Activated naive CD4-positive, alpha-beta T cell treated with anti-CD3 and anti-CD28 coated beads, Interleukin-2, amount 10 ng/mL, durations not matched to agents 7 days and 5 days (primary cell): ENCODE results near the gene SPATA2L.
"Not testable (repeated sequence)": the region's sequence is repeated elsewhere in the genome, so short reads cannot be mapped to it uniquely, and the experiment has no call there.

Experiments
- CTCF ChIA-PET: fragments of 350-600 bp; sonication (Branson Sonifier 250); formaldehyde crosslinking; loops from one replicate; lab custom pipeline; 2021; ENCODE audit warnings: antibody characterized with exemption; lab: Charles Lee
- DNase-seq: peaks from one replicate; pipeline ENCODE4 v3.0.0-alpha.2; 2020
- H3K27ac Mint-ChIP-seq: one replicate; pipeline ENCODE4 v1.8.0; 2021; ENCODE audit warnings: mild to moderate bottlenecking, moderate library complexity, mixed read lengths
- H3K27me3 Mint-ChIP-seq: one replicate; pipeline ENCODE4 v1.8.0; 2021; ENCODE audit warnings: mild to moderate bottlenecking, mixed read lengths
- H3K36me3 Mint-ChIP-seq: one replicate; pipeline ENCODE4 v1.8.0; 2021; ENCODE audit warnings: mixed read lengths
- H3K4me1 Mint-ChIP-seq: one replicate; pipeline ENCODE4 v1.8.0; 2021; ENCODE audit warnings: mixed read lengths
- H3K4me3 Mint-ChIP-seq: one replicate; pipeline ENCODE4 v1.8.0; 2021; ENCODE audit warnings: mild to moderate bottlenecking, moderate library complexity, mixed read lengths
- H3K9me3 Mint-ChIP-seq: one replicate; pipeline ENCODE4 v1.8.0; 2021; ENCODE audit warnings: mixed read lengths

The SPATA2L gene

GRCh38 chr16:89695875-89696669 is 5.4 kb downstream of the SPATA2L start:
- no peaks in the 10 kb centered on the region for H3K9me3 Mint-ChIP-seq
- H3K36me3 Mint-ChIP-seq = peaks cover 12% of the 10 kb centered on the region
- no peaks in the 10 kb centered on the region for H3K27me3 Mint-ChIP-seq
- no peak for DNase-seq
- peaks cover 23% of the 10 kb centered on the region for H3K4me1 Mint-ChIP-seq
- no peak overlapping the region for H3K4me3 Mint-ChIP-seq
- H3K27ac Mint-ChIP-seq = no peak overlapping the region
- CTCF ChIA-PET = no interaction called here

- Mint-ChIP-seq H3K4me3 (no peak overlapping the region), H3K27ac (no peak overlapping the region), H3K27me3 (no peaks in the 10 kb centered on the region), H3K4me1 (peaks cover 20% of the 10 kb centered on the region), H3K9me3 (no peaks in the 10 kb centered on the region), H3K36me3 (peaks cover 16% of the 10 kb centered on the region)
- no peak for DNase-seq
- CTCF ChIA-PET = no interaction called here
These were observed 6.2 kb downstream of the SPATA2L start for GRCh38 chr16:89695086-89695874.

- H3K9me3 Mint-ChIP-seq, DNase-seq, H3K27me3 Mint-ChIP-seq, H3K4me3 Mint-ChIP-seq, H3K27ac Mint-ChIP-seq, CTCF ChIA-PET: not testable (repeated sequence)
- H3K4me1 Mint-ChIP-seq = peaks cover 15% of the 10 kb centered on the region
- peaks cover 20% of the 10 kb centered on the region for H3K36me3 Mint-ChIP-seq
These were observed 6.8 kb downstream of the SPATA2L start for GRCh38 chr16:89694784-89695085.

- Mint-ChIP-seq H3K27ac (no peak overlapping the region), H3K4me1 (peaks cover 12% of the 10 kb centered on the region), H3K27me3 (no peaks in the 10 kb centered on the region), H3K4me3 (no peak overlapping the region), H3K36me3 (peaks cover 19% of the 10 kb centered on the region), H3K9me3 (no peaks in the 10 kb centered on the region)
- no peak for DNase-seq
- CTCF ChIA-PET = no interaction called here
These were observed 7.3 kb downstream of the SPATA2L start for GRCh38 chr16:89693931-89694783.

GRCh38 chr16:89693289-89693731 is 8.2 kb downstream of the SPATA2L start:
- H3K27ac Mint-ChIP-seq = no peak overlapping the region

GRCh38 chr16:89691986-89692569 is 9.4 kb downstream of the SPATA2L start:
- no peaks in the 10 kb centered on the region for H3K9me3 Mint-ChIP-seq
- H3K36me3 Mint-ChIP-seq = peaks cover 23% of the 10 kb centered on the region
- CTCF ChIA-PET = interaction anchor here (1.5 kb wide), 1 partner anchor 8 kb away, joined by 4 read pairs; no protein-coding TSS in a partner anchor
- H3K4me1 Mint-ChIP-seq = peaks cover 23% of the 10 kb centered on the region
- peak overlapping the region; percentile 11 for H3K27ac Mint-ChIP-seq
- no peaks in the 10 kb centered on the region for H3K27me3 Mint-ChIP-seq
- H3K4me3 Mint-ChIP-seq = no peak overlapping the region
- DNase-seq = no peak

More at GRCh38 chr16:89693289-89693731, 8.2 kb downstream of the SPATA2L start:
- peaks cover 13% of the 10 kb centered on the region for H3K4me1 Mint-ChIP-seq
- H3K27me3 Mint-ChIP-seq = no peaks in the 10 kb centered on the region
- no peak overlapping the region for H3K4me3 Mint-ChIP-seq
- H3K9me3 Mint-ChIP-seq = no peaks in the 10 kb centered on the region
- H3K36me3 Mint-ChIP-seq = peaks cover 17% of the 10 kb centered on the region
- CTCF ChIA-PET = no interaction called here
- no peak for DNase-seq

GRCh38 chr16:89691231-89691985 is 10.1 kb downstream of the SPATA2L start:
- Mint-ChIP-seq H3K27ac (no peak overlapping the region), H3K4me1 (peaks cover 24% of the 10 kb centered on the region), H3K36me3 (peaks cover 25% of the 10 kb centered on the region), H3K4me3 (no peak overlapping the region), H3K27me3 (no peaks in the 10 kb centered on the region), H3K9me3 (no peaks in the 10 kb centered on the region)
- CTCF ChIA-PET = interaction anchor here (1.5 kb wide), 1 partner anchor 8 kb away, joined by 4 read pairs; no protein-coding TSS in a partner anchor
- DNase-seq = no peak

GRCh38 chr16:89690392-89690901 is 11.1 kb downstream of the SPATA2L start:
- H3K36me3 Mint-ChIP-seq = peaks cover 27% of the 10 kb centered on the region
- no peak overlapping the region for H3K27ac Mint-ChIP-seq
- no peaks in the 10 kb centered on the region for H3K27me3 Mint-ChIP-seq
- H3K4me1 Mint-ChIP-seq = peaks cover 22% of the 10 kb centered on the region
- no peaks in the 10 kb centered on the region for H3K9me3 Mint-ChIP-seq
- CTCF ChIA-PET = no interaction called here
- no peak overlapping the region for H3K4me3 Mint-ChIP-seq
- no peak for DNase-seq

- Mint-ChIP-seq H3K36me3 (peaks cover 28% of the 10 kb centered on the region), H3K4me1 (peaks cover 21% of the 10 kb centered on the region)
- H3K27ac Mint-ChIP-seq, H3K4me3 Mint-ChIP-seq, DNase-seq, H3K9me3 Mint-ChIP-seq, H3K27me3 Mint-ChIP-seq: not testable (repeated sequence)
- CTCF ChIA-PET = interaction anchor here (2.4 kb wide), 1 partner anchor 10 kb away, joined by 18 read pairs; no protein-coding TSS in a partner anchor
These were observed 11.9 kb downstream of the SPATA2L start for GRCh38 chr16:89689621-89690020.

GRCh38 chr16:89689142-89689541 is 12.4 kb downstream of the SPATA2L start:
- Mint-ChIP-seq H3K4me3 (no peak overlapping the region), H3K36me3 (peaks cover 28% of the 10 kb centered on the region), H3K4me1 (peaks cover 21% of the 10 kb centered on the region)

GRCh38 chr16:89688395-89688794 is 13.1 kb downstream of the SPATA2L start:
- Mint-ChIP-seq H3K36me3 (peaks cover 24% of the 10 kb centered on the region), H3K4me1 (peaks cover 21% of the 10 kb centered on the region), H3K27ac (no peak overlapping the region), H3K9me3 (peaks cover 3% of the 10 kb centered on the region), H3K27me3 (no peaks in the 10 kb centered on the region), H3K4me3 (peak overlapping the region; percentile 92)
- CTCF ChIA-PET = interaction anchor here (2.4 kb wide), 1 partner anchor 11 kb away, joined by 18 read pairs; no protein-coding TSS in a partner anchor
- no peak for DNase-seq

More at GRCh38 chr16:89689142-89689541, 12.4 kb downstream of the SPATA2L start:
- Mint-ChIP-seq H3K27me3 (no peaks in the 10 kb centered on the region), H3K9me3 (peaks cover 3% of the 10 kb centered on the region), H3K27ac (no peak overlapping the region)
- CTCF ChIA-PET = interaction anchor here (2.4 kb wide), 1 partner anchor 10 kb away, joined by 18 read pairs; no protein-coding TSS in a partner anchor
- DNase-seq = no peak

GRCh38 chr16:89687092-89687940 is 14.2 kb downstream of the SPATA2L start:
- Mint-ChIP-seq H3K27me3 (no peaks in the 10 kb centered on the region), H3K36me3 (peaks cover 21% of the 10 kb centered on the region), H3K4me1 (peaks cover 21% of the 10 kb centered on the region), H3K4me3 (peak overlapping the region; percentile 92), H3K27ac (peak overlapping the region; percentile 82), H3K9me3 (peaks cover 3% of the 10 kb centered on the region)
- CTCF ChIA-PET = interaction anchor here (0.6 to 2.4 kb wide), 4 partner anchors 12 to 28 kb away, joined by 3 to 18 read pairs (median 4); no protein-coding TSS in a partner anchor
- DNase-seq = no peak
